HG02884 (cell line): ENCODE data around the gene SRCIN1.
A peak's percentile ranks its signal among the peaks of the same experiment; 100 is the strongest.

Experiments
- ATAC-seq: cut with Tn5 transposase; IDR thresholded peaks from one replicate; pipeline ENCODE4 v1.9.1; 2021; ENCODE audit warnings: mild to moderate bottlenecking, moderate library complexity; ENCODE audit not compliant: unreplicated experiment

The SRCIN1 gene

GRCh38 chr17:38565853-38566665 is 39.7 kb downstream of the SRCIN1 start:
- no peak for ATAC-seq

- no peak for ATAC-seq
These were observed 40.9 kb downstream of the SRCIN1 start for GRCh38 chr17:38564869-38565268.

- no peak for ATAC-seq
These were observed 41.4 kb downstream of the SRCIN1 start for GRCh38 chr17:38564254-38564837.

- no peak for ATAC-seq
These were observed 42.1 kb downstream of the SRCIN1 start for GRCh38 chr17:38563362-38564253.

DNA sequence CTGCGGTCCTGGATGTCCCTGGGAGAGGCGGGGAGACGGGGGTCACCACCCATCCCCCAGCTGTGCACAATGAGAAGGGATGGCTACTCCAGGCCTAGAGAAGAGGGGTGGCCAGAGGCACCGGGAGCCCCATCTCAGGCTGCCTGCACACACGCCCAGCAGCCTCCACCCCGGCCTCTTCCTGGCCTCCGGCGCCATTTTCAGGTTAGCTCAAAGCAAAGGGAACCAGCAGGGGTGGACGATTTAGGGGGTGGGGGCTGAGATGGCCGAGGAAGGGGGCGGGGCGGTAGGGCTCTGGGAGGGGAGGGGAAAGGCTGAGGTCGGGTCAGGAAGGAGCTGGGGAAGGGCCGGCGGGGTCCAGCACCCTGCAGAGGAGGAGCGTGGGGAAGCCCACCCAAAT is 42.8 kb downstream of the SRCIN1 start:
- ATAC-seq = no peak

- no peak for ATAC-seq
These were observed 43.6 kb downstream of the SRCIN1 start for GRCh38 chr17:38562215-38562569.

DNA sequence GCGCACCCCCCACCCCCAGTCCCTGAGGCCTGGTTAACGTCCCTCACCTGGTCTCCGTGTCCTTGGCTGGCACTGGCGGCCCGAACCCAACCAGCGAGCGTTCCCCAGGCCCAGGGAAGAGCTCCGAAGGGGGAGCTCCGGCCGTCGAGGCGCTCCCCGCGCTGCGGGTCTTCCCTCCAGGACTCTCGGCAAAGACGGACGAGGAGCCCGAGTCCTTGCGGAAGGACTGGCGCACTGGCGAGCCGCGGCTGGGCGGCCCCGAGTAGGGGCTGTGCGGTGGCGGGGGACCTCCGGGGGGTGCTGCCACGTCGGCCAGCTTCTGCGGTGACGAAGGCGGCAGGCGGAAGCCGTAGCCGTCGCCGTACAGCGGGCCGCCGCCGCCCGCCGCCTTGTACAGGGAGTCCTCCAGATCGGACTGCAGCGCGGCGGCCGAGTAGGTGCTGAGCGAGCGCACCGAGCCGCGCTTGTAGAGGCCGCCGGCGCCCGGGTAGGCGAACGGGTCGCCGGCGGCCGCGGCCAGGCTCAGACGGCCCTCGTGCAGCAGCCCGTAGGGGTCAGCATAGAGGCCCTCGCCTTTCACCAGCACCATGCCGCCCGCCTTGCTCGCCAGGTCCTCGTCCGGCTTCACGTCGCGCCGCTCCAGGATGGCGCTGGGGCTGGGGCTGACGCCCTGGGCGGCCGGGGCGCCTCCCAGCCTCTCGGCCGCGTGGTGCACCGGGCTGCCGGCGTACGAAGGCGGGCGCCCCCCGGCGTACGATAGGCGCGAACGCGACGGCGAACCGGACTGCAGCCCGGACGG is 44.1 kb downstream of the SRCIN1 start:
- no peak for ATAC-seq

- no peak for ATAC-seq
These were observed 45.0 kb downstream of the SRCIN1 start for GRCh38 chr17:38560503-38561318.

DNA sequence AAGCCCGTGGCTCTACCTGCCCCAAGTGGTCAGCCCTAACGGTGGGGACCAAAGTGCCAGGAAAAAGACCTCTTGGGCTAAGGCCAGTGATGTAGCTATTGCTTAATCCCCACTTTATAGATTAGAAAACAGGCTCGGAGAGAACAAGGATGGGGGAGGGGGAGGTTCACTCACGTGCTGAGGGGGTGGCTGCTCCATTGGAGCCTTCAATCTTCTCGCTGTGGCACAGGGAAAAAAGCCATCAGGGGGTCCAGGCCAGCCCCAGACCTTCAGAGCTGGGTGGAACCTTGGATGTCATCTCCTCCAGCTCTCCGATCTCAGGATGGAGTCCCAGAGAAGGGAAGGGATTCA is 45.9 kb downstream of the SRCIN1 start:
- ATAC-seq = no peak

GRCh38 chr17:38559051-38559879 is 46.5 kb downstream of the SRCIN1 start:
- peak; percentile 63 for ATAC-seq

- ATAC-seq = no peak
These were observed 47.1 kb downstream of the SRCIN1 start for GRCh38 chr17:38558728-38559050.

- ATAC-seq = peak; percentile 57
These were observed 47.7 kb downstream of the SRCIN1 start for GRCh38 chr17:38557836-38558727.

DNA sequence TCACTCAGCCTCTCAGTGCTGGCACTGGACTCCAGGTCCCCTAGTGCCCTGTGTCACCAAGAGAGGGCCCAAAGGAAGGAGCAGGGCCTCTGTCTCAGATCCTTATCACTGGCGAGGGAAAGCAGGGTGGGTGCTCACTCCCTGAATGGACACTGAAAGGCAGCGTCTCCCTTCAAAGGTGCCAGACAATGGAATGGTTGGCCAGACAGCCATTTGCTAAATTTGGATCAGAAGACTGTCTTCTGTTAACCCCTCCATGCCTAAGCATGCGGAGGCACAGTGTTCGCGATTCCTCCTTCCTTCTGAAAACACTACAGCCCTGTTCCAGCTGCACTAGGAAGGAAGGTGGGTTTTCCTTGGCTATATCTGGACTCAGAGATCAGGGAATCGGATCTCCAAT is 48.4 kb downstream of the SRCIN1 start:
- ATAC-seq = no peak

- no peak for ATAC-seq
These were observed 49.5 kb downstream of the SRCIN1 start for GRCh38 chr17:38556239-38556638.

GRCh38 chr17:38554430-38555350 is 51.1 kb downstream of the SRCIN1 start:
- no peak for ATAC-seq

DNA sequence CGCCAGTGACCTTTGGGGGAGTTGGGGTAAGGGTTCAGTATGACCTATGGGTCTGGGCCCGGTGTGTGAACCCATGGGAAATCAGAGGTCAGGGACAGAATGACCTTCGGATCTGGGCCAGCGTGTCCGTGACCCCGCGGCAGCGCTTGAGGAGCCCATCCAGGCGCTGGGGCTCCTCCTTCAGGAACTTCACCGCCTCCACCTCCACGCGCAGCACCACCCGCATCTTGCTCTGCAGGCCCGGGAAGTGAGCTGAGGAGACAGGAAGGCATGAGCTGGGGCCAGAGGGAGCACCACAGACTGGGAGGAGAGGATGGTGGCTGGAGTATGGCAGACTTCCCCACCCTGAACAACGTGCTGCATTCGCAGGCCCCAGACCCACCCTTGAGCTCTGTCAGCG is 53.4 kb downstream of the SRCIN1 start:
- ATAC-seq = no peak

GRCh38 chr17:38551121-38551520 is 54.6 kb downstream of the SRCIN1 start:
- no peak for ATAC-seq
